Spinal cord (tissue), 10 donors: ENCODE results near the gene CCNDBP1. TPM values are rescaled to one million over a fixed set of nuclear protein-coding genes. Genes with fewer than 3 reads are reported as not detected.
A peak's percentile ranks its signal among the peaks of the same experiment; 100 is the strongest.

ENCODE experiments used
- DNase-seq, 6 donors: peaks; one replicate each; pipeline versions ENCODE4 v3.0.0 to v3.0.0-alpha.2; 2013 to 2015; ENCODE audit warnings: low spot score in 6 of 6, low read depth in 4 of 6
- H3K27ac ChIP-seq: one replicate; pipeline ENCODE4 v1.5.1; 2013; ENCODE audit warnings: low read depth, low read length, control low read depth
- H3K27me3 ChIP-seq: one replicate; pipeline ENCODE4 v1.6.1; 2013; ENCODE audit warnings: low read length; ENCODE audit not compliant: control insufficient read depth, insufficient read depth
- H3K36me3 ChIP-seq: one replicate; pipeline ENCODE4 v1.6.1; 2013; ENCODE audit warnings: low read length; ENCODE audit not compliant: control insufficient read depth, insufficient read depth
- H3K4me1 ChIP-seq: one replicate; pipeline ENCODE4 v1.6.1; 2013; ENCODE audit warnings: low read length; ENCODE audit not compliant: control insufficient read depth, insufficient read depth
- H3K4me3 ChIP-seq: one replicate; pipeline ENCODE4 v1.5.1; 2013; ENCODE audit warnings: low read depth, low read length, control low read depth
- H3K9me3 ChIP-seq: one replicate; pipeline ENCODE4 v1.6.1; 2013; ENCODE audit warnings: low read length; ENCODE audit not compliant: control insufficient read depth, insufficient read depth
- WGBS: methylation state at CpG from one replicate; pipeline ENCODE4 v1.1.5; 2013; ENCODE audit warnings: missing lambda C conversion rate; ENCODE audit not compliant: insufficient coverage; 5-methylcytosine and 5-hydroxymethylcytosine counted together
- polyA plus RNA-seq, 2 donors: library from polyadenylated mRNA; unstranded; fragments of 120-200 nt; gene quantifications; one replicate each; pipeline ENCODE4 v1.2.1, GENCODE V29; 2013; ENCODE audit not compliant: insufficient read length in 2 of 2
- total RNA-seq, 2 donors: library from RNA; depleted of rRNA in 1 of 2; stranded (reverse); fragments of 120-200 nt in 1 of 2; fragments of >200 nt in 1 of 2; gene quantifications; one replicate each; pipeline versions ENCODE4 v1.2.3 to v1.2.4, GENCODE V29; 2013 to 2014
- donor health status: healthy.

CCNDBP1 gene
- total and polyA plus RNA-seq, 4 donors: 52.0 to 90.0 (median 56.2) TPM

DNA sequence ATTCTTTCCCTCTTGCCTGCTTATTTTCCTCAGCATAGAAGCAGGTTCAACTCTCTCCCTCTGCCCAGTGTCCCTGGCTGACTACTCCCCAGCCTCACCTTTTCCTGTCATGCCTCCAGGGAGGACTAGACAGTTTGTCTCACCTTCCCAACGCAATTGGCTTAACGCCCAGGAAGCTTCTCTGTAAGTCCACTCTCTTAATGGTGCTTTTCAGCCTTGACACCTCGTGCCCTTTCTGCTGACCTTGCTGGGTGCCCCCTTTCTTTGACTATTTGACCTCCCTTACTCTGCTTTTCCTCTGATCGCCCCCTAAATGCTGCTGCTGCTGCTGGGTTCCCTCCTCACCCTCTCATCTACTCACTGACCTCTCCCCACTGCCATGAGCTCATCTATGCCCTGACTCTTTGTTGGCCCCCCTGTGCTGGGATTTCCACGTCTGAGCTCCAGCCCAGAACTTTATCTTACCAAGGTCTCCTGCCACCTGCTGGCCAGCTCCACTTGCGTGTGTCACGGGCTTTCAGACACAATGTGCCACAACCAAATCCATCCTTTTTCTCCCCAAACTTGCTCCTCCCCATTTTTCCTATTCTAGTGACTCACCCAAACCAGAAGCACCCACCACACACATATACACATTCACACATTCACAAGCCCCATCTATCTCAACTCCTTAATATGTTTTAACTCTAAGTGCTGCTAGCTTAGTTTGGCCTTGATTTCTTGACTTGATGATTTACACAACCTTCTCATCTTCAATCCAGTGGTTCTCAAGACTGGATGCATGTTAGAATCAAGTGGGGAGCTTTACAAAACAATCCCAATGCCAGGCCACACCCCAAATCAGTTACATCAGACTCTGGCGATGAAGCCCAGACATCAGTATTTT is 19.1 kb downstream of the CCNDBP1 start:
- H3K27ac ChIP-seq: no peak overlapping the region
- no peaks in the 10 kb centered on the region for H3K9me3 ChIP-seq
- H3K4me1 ChIP-seq: no peaks in the 10 kb centered on the region
- H3K36me3 ChIP-seq: no peaks in the 10 kb centered on the region
- DNase-seq: peak in 2 of 6 donors; percentile 18 to 19
- H3K27me3 ChIP-seq: no peaks in the 10 kb centered on the region
- 41% methylated on average over 8 of the region's 8 CpGs for WGBS
- no peak overlapping the region for H3K4me3 ChIP-seq

GRCh38 chr15:43206054-43206453 is 20.9 kb downstream of the CCNDBP1 start:
- 82% methylated on average over 4 of the region's 5 CpGs for WGBS
- no peaks in the 10 kb centered on the region for H3K9me3 ChIP-seq
- no peaks in the 10 kb centered on the region for H3K36me3 ChIP-seq
- H3K27ac ChIP-seq: no peak overlapping the region
- H3K27me3 ChIP-seq: no peaks in the 10 kb centered on the region
- H3K4me3 ChIP-seq: no peak overlapping the region
- no peak for DNase-seq
- H3K4me1 ChIP-seq: no peaks in the 10 kb centered on the region

- H3K36me3 ChIP-seq: no peaks in the 10 kb centered on the region
- no peaks in the 10 kb centered on the region for H3K9me3 ChIP-seq
- whole genome bisulfite sequencing: 93% methylated on average over 3 of the region's 9 CpGs
- no peaks in the 10 kb centered on the region for H3K27me3 ChIP-seq
- H3K4me3 ChIP-seq: no peak overlapping the region
- no peak for DNase-seq
- no peaks in the 10 kb centered on the region for H3K4me1 ChIP-seq
- no peak overlapping the region for H3K27ac ChIP-seq
Observed at GRCh38 chr15:43207024-43207423, 21.8 kb downstream of the CCNDBP1 start.

DNA sequence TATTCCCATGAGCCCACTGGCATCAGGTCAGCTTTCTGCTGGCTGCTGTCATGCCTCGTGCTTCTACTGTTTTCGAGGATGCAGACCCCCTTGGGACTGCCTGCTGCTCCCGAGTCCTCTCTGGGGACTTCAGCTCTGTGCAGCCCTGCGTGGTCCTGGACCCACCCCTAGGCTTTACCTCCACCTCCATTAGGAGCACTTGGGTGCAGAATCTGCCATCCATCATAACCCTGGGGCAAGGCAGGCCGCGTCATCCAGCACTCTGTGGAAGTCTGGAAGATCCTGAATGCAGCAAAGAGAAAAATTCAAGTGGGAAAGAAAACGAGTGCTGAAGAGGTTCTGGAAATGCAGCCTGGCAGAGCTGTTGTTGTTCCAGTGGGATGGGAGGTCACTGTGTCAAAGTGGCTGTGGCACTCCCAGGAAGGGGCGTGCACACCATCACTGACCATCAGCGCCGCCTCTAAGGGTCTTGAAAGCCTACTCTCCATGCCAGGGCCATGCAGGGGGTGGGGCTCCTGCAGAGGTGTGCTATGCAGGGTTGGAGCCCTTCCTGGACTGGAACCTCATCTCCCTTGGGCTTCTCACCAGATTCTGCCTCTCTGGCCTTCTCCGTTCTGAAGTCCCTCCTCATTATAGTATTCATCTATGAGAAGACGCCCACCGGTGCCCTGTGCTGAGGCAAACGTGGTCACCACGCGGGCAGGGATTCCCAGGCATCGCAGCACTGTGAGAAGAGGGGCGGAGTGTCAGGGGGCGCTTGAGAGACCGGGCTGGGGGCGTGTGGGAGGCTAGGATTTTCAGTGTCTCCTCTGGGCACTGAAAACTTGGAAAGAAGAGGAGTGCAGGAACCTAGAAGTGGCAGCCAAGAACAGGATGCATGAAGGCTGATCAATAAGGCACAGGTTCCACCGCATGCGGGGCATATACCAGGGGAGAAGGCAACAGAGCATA is 23.1 kb downstream of the CCNDBP1 start:
- Histone ChIP-seq H3K9me3 (no peaks in the 10 kb centered on the region), H3K27ac (no peak overlapping the region), H3K4me1 (no peaks in the 10 kb centered on the region), H3K27me3 (no peaks in the 10 kb centered on the region), H3K36me3 (no peaks in the 10 kb centered on the region), H3K4me3 (no peak overlapping the region)
- WGBS: 72% methylated on average over 22 of the region's 23 CpGs
- no peak for DNase-seq

DNA sequence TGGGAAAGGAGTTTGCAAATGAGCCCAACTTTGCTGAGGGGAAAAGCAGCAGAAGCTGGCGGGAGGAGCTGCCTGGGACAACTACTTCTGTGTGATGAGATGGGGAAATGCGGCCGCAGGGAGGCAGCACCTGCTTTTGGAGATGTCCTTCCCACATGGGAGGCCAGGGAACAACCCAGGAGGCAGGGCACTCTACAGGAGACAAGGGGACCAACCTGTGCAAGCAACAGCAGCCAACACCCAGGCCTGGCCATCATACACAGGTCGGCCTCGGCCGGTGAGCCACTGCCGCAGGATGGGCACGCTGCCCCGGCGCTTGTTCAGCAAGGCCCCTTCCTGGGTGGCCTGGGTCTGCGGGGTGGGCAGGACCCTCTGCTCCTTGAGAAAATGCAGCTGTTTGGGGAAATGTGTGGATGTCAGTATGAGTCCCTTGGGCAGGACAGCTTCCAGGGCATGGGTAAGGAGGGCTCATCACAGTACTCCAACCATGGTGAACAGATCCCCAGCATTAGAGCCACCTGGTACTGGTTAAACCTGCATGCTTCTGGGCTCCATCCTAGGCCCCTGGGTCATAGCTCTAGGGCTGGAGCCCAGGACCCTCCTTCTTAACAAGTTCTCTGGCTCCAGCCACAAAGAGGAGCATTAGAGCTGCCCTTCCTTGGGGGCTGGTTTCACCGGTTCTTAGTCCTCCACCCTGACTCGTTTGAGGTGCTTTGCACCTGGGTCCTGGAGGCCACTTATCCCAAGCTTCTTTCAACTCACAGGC is 24.0 kb downstream of the CCNDBP1 start:
- no peaks in the 10 kb centered on the region for H3K27me3 ChIP-seq
- no peaks in the 10 kb centered on the region for H3K36me3 ChIP-seq
- H3K4me3 ChIP-seq: no peak overlapping the region
- WGBS: 80% methylated on average over 13 of the region's 13 CpGs
- DNase-seq: peak in 1 of 6 donors; percentile 30
- H3K27ac ChIP-seq: no peak overlapping the region
- H3K9me3 ChIP-seq: no peaks in the 10 kb centered on the region
- H3K4me1 ChIP-seq: no peaks in the 10 kb centered on the region

DNA sequence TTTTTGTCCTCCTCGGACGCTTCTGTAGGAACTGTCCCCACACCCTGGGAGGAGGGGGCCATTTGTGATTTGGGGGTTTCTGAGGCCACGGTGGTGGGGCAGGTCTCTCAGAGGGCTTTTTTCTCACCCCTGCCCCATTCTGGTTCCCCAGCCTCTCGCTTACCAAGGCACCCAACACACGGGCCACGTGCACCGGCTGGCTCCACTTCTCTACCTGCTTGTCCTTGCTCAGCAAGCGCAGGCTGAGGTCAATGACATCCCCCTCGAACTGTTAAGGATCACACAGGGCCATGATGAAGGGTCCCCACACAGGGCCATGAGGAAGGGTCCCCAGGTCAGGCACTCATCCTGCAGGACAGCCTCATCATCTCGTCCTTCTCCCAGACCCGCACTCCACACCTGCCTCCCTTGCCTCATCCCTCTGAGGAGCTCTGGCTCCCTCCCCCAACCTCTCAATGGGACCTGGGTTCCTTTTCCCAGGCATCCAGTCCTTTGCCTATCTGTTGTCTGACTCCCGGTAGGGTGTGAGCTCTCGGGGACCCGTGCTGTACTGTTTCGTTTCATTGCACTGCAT is 25.1 kb downstream of the CCNDBP1 start:
- H3K4me1 ChIP-seq: no peaks in the 10 kb centered on the region
- H3K36me3 ChIP-seq: no peaks in the 10 kb centered on the region
- H3K27me3 ChIP-seq: no peaks in the 10 kb centered on the region
- no peak for DNase-seq
- no peak overlapping the region for H3K4me3 ChIP-seq
- 86% methylated on average over 13 of the region's 15 CpGs for WGBS
- H3K27ac ChIP-seq: no peak overlapping the region
- H3K9me3 ChIP-seq: no peaks in the 10 kb centered on the region

- Histone ChIP-seq H3K4me3 (no peak overlapping the region), H3K27ac (no peak overlapping the region), H3K9me3 (no peaks in the 10 kb centered on the region), H3K36me3 (no peaks in the 10 kb centered on the region), H3K4me1 (no peaks in the 10 kb centered on the region), H3K27me3 (no peaks in the 10 kb centered on the region)
- WGBS: 83% methylated on average over 9 of the region's 9 CpGs
- DNase-seq: no peak
Observed at GRCh38 chr15:43210807-43211206, 25.6 kb downstream of the CCNDBP1 start.

- DNase-seq: no peak
- H3K4me3 ChIP-seq: no peak overlapping the region
- H3K27ac ChIP-seq: no peak overlapping the region
- H3K9me3 ChIP-seq: no peaks in the 10 kb centered on the region
- 90% methylated on average over 4 of the region's 4 CpGs for WGBS
- no peaks in the 10 kb centered on the region for H3K4me1 ChIP-seq
- H3K36me3 ChIP-seq: no peaks in the 10 kb centered on the region
- H3K27me3 ChIP-seq: no peaks in the 10 kb centered on the region
Observed at GRCh38 chr15:43211224-43211735, 26.1 kb downstream of the CCNDBP1 start.

- Histone ChIP-seq H3K4me1 (no peaks in the 10 kb centered on the region), H3K36me3 (no peaks in the 10 kb centered on the region), H3K9me3 (no peaks in the 10 kb centered on the region), H3K4me3 (no peak overlapping the region), H3K27ac (no peak overlapping the region), H3K27me3 (no peaks in the 10 kb centered on the region)
- WGBS: 89% methylated on average over 4 of the region's 8 CpGs
- no peak for DNase-seq
Observed at GRCh38 chr15:43212299-43212698, 27.1 kb downstream of the CCNDBP1 start.
